HepG2 (cell line): Measurements from ENCODE around the gene MSMB. TPM values are rescaled to one million over a fixed set of nuclear protein-coding genes. Genes with fewer than 3 reads are reported as not detected.

Experiments used
- FOSL2 ChIP-seq: sonication (generic); formaldehyde crosslinking; IDR thresholded peaks from 2 replicates; pipeline ENCODE4 v1.4.0; 2020; ENCODE audit warnings: missing genetic modification reagents
- KLF16 ChIP-seq, 2 experiments: sonication (generic) in 1 of 2; formaldehyde crosslinking in 1 of 2; IDR thresholded peaks; 2 replicates each; pipeline versions ENCODE4 v1.6.1 to v1.8.0; 2016 to 2023; ENCODE audit warnings: missing genetic modification reagents in 2 of 2, missing compliant biosample characterization in 1 of 2
- MED13 ChIP-seq: sonication (generic); formaldehyde crosslinking; IDR thresholded peaks from 2 replicates; pipeline ENCODE4 v1.5.0; 2020; ENCODE audit warnings: missing genetic modification reagents
- PRMT3 ChIP-seq: sonication (generic); formaldehyde crosslinking; IDR thresholded peaks from 2 replicates; pipeline ENCODE4 v1.8.1; 2022; ENCODE audit warnings: low read depth, mild to moderate bottlenecking, moderate library complexity, missing genetic modification reagents, borderline replicate concordance
- RBM22 ChIP-seq: fragments of 200-400 bp; formaldehyde crosslinking; optimal IDR thresholded peaks from 2 replicates; pipeline ENCODE3; 2017; ENCODE audit warnings: mild to moderate bottlenecking, low read length, moderate library complexity
- RERE ChIP-seq: IDR thresholded peaks from 2 replicates; pipeline ENCODE4 v1.6.1; 2016; ENCODE audit warnings: low read depth, missing genetic modification reagents, missing compliant biosample characterization
- REXO4 ChIP-seq: sonication (generic); formaldehyde crosslinking; IDR thresholded peaks from 2 replicates; pipeline ENCODE4 v1.8.0; 2022; ENCODE audit warnings: missing genetic modification reagents, mild to moderate bottlenecking, borderline replicate concordance
- SAP130 ChIP-seq: IDR thresholded peaks from 2 replicates; pipeline ENCODE4 v1.6.1; 2016; ENCODE audit warnings: low read depth
- TBP ChIP-seq: sonication (generic); formaldehyde crosslinking; IDR thresholded peaks from 2 replicates; pipeline ENCODE4 v1.5.0; 2020; ENCODE audit warnings: missing genetic modification reagents
- ZFP82 ChIP-seq: sonication (generic); formaldehyde crosslinking; IDR thresholded peaks from 2 replicates; pipeline ENCODE4 v1.5.1; 2020; ENCODE audit warnings: mild to moderate bottlenecking, missing genetic modification reagents, borderline replicate concordance
- ZNF138 ChIP-seq: sonication (generic); formaldehyde crosslinking; IDR thresholded peaks from 2 replicates; pipeline ENCODE4 v1.5.0; 2020; ENCODE audit warnings: mild to moderate bottlenecking, low read depth, missing genetic modification reagents
- ZNF790 ChIP-seq: sonication (generic); formaldehyde crosslinking; IDR thresholded peaks from 2 replicates; pipeline ENCODE4 v1.8.0; 2022; ENCODE audit warnings: missing genetic modification reagents, mild to moderate bottlenecking, borderline replicate concordance
- ZNF839 ChIP-seq: sonication (generic); formaldehyde crosslinking; IDR thresholded peaks from 2 replicates; pipeline ENCODE4 v1.4.0; 2020; ENCODE audit warnings: missing genetic modification reagents, mild to moderate bottlenecking, borderline replicate concordance
- ZSCAN9 ChIP-seq: IDR thresholded peaks from 2 replicates; pipeline ENCODE4 v1.6.1; 2016; ENCODE audit warnings: borderline replicate concordance
- polyA plus RNA-seq, 8 experiments: library from polyadenylated mRNA; depleted of rRNA in 3 of 8; stranded (reverse) in 7 of 8; unstranded in 1 of 8; fragments of >200 nt; fragmentation: Illumina TruSeq in 4 of 8; extraction: Trizol in 4 of 8; gene quantifications; 2 replicates each; pipeline versions ENCODE4 v1.2.1 to v1.2.3, GENCODE V29; 2011 to 2016; ENCODE audit warnings: low read depth in 4 of 8, missing spikeins in 1 of 8, mixed read lengths in 1 of 8; ENCODE audit not compliant: insufficient read depth in 1 of 8
- total RNA-seq, 5 experiments: library from RNA; depleted of rRNA; stranded (reverse); fragments of >200 nt; fragmentation: Illumina TruSeq; extraction: Trizol; gene quantifications; 2 replicates each; pipeline ENCODE4 v1.2.3, GENCODE V29; 2016; ENCODE audit warnings: low read depth in 1 of 5
- TF ChIP-seq, protein P1 (sequence below): sonication (generic); formaldehyde crosslinking; conservative IDR thresholded peaks from 2 replicates; pipeline ENCODE4 v1.5.0; 2020; ENCODE audit warnings: missing genetic modification reagents
- TF ChIP-seq, protein P2 (sequence below): sonication (generic); formaldehyde crosslinking; IDR thresholded peaks from 2 replicates; pipeline ENCODE4 v1.4.0; 2020; ENCODE audit warnings: missing genetic modification reagents
- TF ChIP-seq, protein P3 (sequence below): sonication (generic); formaldehyde crosslinking; IDR thresholded peaks from 2 replicates; pipeline ENCODE4 v1.8.0; 2022; ENCODE audit warnings: mild to moderate bottlenecking, missing genetic modification reagents, moderate library complexity
- TF ChIP-seq, protein P4 (sequence below): sonication (generic); formaldehyde crosslinking; IDR thresholded peaks from 2 replicates; pipeline ENCODE4 v1.4.0; 2020; ENCODE audit warnings: mild to moderate bottlenecking, missing genetic modification reagents, borderline replicate concordance

MSMB gene
- total and polyA plus RNA-seq, 2 of the 13 experiments (the other 11 are each of a cell fraction or from before 2014, with no cell fraction given) = 0.84 TPM; not detected in 1

GRCh38 chr10:46022978-46023702, 22.9 kb downstream of the MSMB start (continued):
- peak; percentile 93 for TF ChIP-seq RBM22
- TF ChIP-seq REXO4 (CRISPR knock-in tag) = no peak
- no peak; the same call in 1 of the 2 replicates for TF ChIP-seq ZSCAN9 (CRISPR knock-in tag)
- TF ChIP-seq, protein P1, sequence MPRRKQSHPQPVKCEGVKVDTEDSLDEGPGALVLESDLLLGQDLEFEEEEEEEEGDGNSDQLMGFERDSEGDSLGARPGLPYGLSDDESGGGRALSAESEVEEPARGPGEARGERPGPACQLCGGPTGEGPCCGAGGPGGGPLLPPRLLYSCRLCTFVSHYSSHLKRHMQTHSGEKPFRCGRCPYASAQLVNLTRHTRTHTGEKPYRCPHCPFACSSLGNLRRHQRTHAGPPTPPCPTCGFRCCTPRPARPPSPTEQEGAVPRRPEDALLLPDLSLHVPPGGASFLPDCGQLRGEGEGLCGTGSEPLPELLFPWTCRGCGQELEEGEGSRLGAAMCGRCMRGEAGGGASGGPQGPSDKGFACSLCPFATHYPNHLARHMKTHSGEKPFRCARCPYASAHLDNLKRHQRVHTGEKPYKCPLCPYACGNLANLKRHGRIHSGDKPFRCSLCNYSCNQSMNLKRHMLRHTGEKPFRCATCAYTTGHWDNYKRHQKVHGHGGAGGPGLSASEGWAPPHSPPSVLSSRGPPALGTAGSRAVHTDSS (CRISPR knock-in tag) = no peak
- peak; percentile 54 to 89; a peak in 2 of 4 replicates for TF ChIP-seq KLF16 (CRISPR knock-in tag; IDR thresholded peaks at IDR 0.05)
- TF ChIP-seq ZNF138 = 0 out of 2 replicates have a peak, but pooled peaks have one; percentile 79
- TF ChIP-seq TBP (CRISPR knock-in tag) = no peak
- peak; percentile 72 for TF ChIP-seq FOSL2 (CRISPR knock-in tag)
- TF ChIP-seq, protein P2, sequence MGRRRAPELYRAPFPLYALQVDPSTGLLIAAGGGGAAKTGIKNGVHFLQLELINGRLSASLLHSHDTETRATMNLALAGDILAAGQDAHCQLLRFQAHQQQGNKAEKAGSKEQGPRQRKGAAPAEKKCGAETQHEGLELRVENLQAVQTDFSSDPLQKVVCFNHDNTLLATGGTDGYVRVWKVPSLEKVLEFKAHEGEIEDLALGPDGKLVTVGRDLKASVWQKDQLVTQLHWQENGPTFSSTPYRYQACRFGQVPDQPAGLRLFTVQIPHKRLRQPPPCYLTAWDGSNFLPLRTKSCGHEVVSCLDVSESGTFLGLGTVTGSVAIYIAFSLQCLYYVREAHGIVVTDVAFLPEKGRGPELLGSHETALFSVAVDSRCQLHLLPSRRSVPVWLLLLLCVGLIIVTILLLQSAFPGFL (CRISPR knock-in tag) = no peak
- TF ChIP-seq ZNF839 (CRISPR knock-in tag) = peak; percentile 84; the same call in 1 of the 2 replicates
- TF ChIP-seq ZFP82 (CRISPR knock-in tag) = no peak
- TF ChIP-seq, protein P3, sequence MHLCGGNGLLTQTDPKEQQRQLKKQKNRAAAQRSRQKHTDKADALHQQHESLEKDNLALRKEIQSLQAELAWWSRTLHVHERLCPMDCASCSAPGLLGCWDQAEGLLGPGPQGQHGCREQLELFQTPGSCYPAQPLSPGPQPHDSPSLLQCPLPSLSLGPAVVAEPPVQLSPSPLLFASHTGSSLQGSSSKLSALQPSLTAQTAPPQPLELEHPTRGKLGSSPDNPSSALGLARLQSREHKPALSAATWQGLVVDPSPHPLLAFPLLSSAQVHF = no peak; the same call in 1 of the 2 replicates
- no peak; the same call in 1 of the 2 replicates for TF ChIP-seq PRMT3 (CRISPR knock-in tag)
- peak; percentile 81 for TF ChIP-seq MED13 (CRISPR knock-in tag)
- TF ChIP-seq SAP130 (CRISPR knock-in tag) = peak; percentile 99
- TF ChIP-seq, protein P4, sequence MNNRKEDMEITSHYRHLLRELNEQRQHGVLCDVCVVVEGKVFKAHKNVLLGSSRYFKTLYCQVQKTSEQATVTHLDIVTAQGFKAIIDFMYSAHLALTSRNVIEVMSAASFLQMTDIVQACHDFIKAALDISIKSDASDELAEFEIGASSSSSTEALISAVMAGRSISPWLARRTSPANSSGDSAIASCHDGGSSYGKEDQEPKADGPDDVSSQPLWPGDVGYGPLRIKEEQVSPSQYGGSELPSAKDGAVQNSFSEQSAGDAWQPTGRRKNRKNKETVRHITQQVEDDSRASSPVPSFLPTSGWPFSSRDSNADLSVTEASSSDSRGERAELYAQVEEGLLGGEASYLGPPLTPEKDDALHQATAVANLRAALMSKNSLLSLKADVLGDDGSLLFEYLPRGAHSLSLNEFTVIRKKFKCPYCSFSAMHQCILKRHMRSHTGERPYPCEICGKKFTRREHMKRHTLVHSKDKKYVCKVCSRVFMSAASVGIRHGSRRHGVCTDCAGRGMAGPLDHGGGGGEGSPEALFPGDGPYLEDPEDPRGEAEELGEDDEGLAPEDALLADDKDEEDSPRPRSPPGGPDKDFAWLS (CRISPR knock-in tag) = no peak
- TF ChIP-seq ZNF790 = no peak
- TF ChIP-seq RERE (CRISPR knock-in tag) = peak; percentile 56
